Spleen (tissue), 7 donors: ENCODE measurements around the gene ST6GALNAC1.

Source experiments
- POLR2A ChIP-seq, 3 donors: fragments of 450-650 bp; IDR thresholded peaks; one replicate each; pipeline ENCODE4 v1.5.1; 2017; ENCODE audit warnings: antibody characterized with exemption in 3 of 3, mild to moderate bottlenecking in 1 of 3
- POLR2AphosphoS5 ChIP-seq, 3 donors: sonication (generic); formaldehyde crosslinking; IDR thresholded peaks; one replicate each; pipeline ENCODE4 v1.5.1; 2017; ENCODE audit warnings: antibody characterized with exemption in 3 of 3
- TF ChIP-seq, protein P1 (sequence below), 11 experiments: fragments of 200-600 bp in 7 of 11; fragments of 450-650 bp in 4 of 11; sonication (generic) in 4 of 11; IDR thresholded peaks in 8 of 11; conservative IDR thresholded peaks in 3 of 11; 1 replicate in 7 of 11; 2 replicates in 4 of 11; pipeline versions ENCODE4 v1.4.0 to v1.8.0; 2016 to 2021; ENCODE audit warnings: antibody characterized with exemption in 11 of 11, inconsistent platforms in 4 of 11, mild to moderate bottlenecking in 1 of 11
- donor health status: DM: no; HTN: no; CAD: no; lungs with moderate emphysema.
- donor health status: DM: no; HTN: no; CAD: no.
- donor health status: DM: no; HTN: no; CAD: no.

DNA sequence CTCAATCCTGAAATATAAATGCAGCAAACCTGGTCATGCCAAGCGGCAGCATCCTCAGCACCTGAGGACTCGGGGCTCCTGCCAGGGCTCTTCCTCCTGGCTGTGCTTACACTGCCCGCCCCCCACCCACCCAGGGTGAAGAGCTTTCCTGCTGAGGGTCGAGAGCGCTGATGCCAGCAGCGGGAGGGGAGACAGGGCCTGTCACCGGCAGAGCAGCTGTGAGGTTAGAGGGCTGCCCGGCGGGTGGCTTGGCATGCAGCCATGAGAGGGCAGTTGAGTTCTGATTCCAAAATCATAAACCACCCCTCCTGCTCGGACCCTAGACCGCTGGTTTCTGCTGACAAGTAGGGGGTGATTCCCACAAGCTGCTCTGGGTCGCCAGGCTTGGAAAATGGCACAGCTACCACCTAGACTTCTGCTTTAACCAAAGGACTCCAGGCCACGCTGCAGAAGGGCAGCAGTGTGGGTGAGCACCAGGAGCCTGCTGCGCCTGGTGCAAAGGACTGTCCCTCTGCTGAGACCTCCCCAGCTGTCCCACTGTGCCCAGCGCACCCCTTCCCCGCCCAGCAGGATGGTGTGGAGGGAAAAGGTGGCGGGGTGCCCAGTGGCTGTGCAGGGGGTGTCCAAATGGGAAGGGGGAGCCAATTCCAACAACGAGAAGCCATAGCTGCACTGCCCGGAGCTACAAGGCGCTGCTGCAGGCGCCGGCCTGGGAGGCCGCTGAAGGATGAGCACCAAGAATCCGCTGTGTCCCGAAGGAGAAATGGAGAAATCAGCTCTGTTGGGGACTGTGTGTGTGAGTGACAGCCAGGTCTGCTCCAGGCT is 40.6 kb upstream of the ST6GALNAC1 start:
- TF ChIP-seq, protein P1, sequence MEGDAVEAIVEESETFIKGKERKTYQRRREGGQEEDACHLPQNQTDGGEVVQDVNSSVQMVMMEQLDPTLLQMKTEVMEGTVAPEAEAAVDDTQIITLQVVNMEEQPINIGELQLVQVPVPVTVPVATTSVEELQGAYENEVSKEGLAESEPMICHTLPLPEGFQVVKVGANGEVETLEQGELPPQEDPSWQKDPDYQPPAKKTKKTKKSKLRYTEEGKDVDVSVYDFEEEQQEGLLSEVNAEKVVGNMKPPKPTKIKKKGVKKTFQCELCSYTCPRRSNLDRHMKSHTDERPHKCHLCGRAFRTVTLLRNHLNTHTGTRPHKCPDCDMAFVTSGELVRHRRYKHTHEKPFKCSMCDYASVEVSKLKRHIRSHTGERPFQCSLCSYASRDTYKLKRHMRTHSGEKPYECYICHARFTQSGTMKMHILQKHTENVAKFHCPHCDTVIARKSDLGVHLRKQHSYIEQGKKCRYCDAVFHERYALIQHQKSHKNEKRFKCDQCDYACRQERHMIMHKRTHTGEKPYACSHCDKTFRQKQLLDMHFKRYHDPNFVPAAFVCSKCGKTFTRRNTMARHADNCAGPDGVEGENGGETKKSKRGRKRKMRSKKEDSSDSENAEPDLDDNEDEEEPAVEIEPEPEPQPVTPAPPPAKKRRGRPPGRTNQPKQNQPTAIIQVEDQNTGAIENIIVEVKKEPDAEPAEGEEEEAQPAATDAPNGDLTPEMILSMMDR (IDR thresholded peaks at IDR 0.05 in 8 of 11, conservative IDR thresholded peaks at IDR 0.05 in 3 of 11): no peak
- TF ChIP-seq POLR2AphosphoS5 (IDR thresholded peaks at IDR 0.05): no peak
- no peak for TF ChIP-seq POLR2A (IDR thresholded peaks at IDR 0.05)
